Measurements from ENCODE around the gene REV1.
"Not testable (repeated sequence)": the region's sequence is repeated elsewhere in the genome, so short reads cannot be mapped to it uniquely, and the experiment has no call there.

The REV1 gene

DNA sequence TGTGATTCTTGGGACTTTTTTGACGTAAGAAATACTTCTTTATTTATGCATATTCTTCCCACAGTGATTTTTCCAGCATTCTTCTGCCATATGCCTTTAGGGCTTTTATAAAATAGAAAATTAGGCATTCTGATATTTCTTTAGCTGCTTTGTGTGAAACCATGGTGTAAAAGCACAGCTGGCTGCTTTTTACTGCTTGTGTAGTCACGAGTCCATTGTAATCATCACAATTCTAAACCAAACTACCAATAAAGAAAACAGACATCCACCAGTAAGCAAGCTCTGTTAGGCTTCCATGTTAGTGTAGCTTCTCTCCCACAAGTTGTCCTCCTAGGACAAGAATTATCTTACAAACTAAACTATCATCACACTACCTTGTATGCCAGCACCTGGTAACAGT lies 90.0 kb downstream of the REV1 start:
- no peak for DNase-seq

GRCh38 chr2:99399063-99399462 lies 90.8 kb downstream of the REV1 start:
- no peak for DNase-seq

GRCh38 chr2:99398303-99398702 lies 91.5 kb downstream of the REV1 start:
- DNase-seq: no peak

DNA sequence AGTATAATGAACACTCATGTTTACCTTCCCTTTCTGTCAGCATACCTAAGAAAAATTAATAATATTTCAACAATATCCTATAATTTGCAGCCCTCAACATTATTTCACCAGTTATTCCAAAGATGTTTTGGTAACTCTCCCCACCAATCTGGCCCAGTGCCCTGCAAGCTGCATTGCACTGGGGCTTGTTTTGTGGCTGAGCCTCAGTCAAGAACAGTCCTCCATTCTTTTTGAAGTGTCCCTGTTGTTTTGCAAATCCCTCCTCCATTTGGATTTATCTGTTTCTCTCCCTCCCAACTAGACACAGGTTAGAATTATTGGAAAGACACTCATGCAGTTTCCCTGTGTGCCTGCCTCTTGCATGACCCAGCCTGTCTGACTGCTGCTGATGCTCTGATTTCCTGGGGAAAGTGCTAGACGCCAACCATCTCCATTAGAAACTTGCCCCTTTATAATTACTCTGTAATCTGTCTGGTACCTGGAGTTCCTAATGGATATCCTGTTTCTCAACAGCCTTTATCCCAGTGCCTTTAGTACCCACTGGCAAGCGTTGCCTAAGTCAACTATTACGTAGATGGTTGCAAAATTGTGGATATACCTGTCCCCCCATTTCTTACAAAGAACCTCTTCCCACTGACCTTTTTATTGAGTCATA lies 92.4 kb downstream of the REV1 start:
- no peak for DNase-seq

DNA sequence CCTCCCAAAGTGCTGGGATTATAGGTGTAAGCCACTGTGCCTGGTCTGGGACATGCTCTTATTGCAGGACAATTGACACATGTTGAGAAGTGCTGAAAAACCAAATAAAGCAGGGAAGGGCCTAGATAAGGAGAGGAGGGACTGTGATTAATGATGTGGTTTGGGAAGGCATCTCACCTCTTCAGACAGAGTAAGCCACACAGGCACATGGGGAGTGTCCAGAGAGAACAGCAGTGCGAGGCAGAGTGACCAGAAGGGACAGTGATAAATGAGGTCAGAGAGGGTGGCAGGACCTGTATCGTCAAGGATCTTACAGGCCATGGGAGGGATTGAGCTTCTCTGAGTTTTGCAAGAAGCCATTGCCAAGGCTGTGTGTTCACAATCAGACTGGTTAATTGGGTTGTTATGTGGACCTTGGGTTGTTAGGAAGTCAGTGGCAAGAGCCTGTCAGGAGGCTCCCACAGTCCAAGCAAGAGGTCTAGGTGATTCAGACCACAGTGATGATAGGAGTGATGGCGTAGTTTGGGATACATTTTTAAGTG lies 94.2 kb downstream of the REV1 start:
- no peak for DNase-seq

DNA sequence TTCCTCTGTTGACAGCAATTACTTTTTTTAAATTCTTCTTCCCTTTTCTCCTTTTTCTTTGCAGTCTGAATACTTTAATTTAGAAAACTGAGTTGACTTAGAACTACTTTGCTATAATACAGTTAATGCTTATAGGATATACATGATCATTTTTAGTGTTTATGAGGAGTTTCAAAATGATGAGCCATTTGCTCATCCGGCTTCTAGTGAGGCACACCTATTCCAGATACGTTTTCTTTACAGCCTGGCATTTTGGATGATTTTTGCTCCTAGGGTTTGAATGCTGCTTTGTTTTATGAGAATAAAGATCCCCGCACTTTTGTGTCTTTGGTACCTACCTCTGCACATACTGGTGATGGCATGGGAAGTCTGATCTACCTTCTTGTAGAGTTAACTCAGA lies 99.9 kb downstream of the REV1 start:
- no peak for DNase-seq

GRCh38 chr2:99389371-99389770 lies 100.4 kb downstream of the REV1 start:
- DNase-seq: no peak

DNA sequence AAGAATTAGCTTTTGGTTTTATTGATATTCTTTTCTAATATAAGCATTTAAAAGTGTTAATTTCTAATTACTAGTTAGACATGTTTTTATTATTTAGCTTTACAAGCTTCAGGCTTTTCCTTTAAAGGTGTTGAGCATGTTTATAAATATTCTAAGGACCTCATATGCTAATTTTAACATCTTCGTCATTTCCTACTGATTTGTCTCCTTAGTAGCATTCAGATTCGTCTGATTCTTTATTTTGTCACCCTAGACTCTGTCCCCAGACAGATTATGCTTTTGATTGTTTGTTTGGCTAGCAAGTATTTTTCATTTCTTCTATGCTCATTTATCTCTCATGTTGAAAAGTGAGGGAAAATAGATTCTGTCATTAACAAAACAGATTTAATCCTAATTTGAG lies 100.9 kb downstream of the REV1 start:
- DNase-seq: no peak

GRCh38 chr2:99386011-99386410 lies 103.8 kb downstream of the REV1 start:
- no peak for DNase-seq

GRCh38 chr2:99382143-99382542 lies 107.7 kb downstream of the REV1 start:
- no peak for DNase-seq

- DNase-seq: no peak
These were observed 109.3 kb downstream of the REV1 start for GRCh38 chr2:99380376-99381010.

DNA sequence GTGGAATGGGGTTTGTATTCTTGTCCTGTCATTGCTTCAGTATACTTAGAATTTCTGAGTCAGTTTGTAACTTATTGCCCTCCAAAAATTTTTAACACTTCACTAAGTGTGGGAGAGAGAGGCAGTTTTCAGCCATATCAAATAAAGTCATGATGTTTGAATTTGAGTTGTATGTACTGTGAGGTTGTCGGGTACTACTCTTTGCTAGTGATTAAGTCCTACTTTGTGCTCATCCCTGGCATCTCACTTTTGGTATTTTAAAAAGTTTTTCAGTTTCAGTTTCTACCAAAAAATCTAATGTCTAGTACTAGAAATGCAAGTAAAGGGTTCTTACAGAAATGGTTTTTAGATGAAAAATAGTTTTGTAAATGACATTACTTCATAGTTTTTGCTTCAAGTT lies 111.9 kb downstream of the REV1 start:
- no peak for DNase-seq

GRCh38 chr2:99376254-99376864 lies 113.5 kb downstream of the REV1 start:
- DNase-seq: no peak

- no peak for DNase-seq
These were observed 115.1 kb downstream of the REV1 start for GRCh38 chr2:99374747-99375146.

DNA sequence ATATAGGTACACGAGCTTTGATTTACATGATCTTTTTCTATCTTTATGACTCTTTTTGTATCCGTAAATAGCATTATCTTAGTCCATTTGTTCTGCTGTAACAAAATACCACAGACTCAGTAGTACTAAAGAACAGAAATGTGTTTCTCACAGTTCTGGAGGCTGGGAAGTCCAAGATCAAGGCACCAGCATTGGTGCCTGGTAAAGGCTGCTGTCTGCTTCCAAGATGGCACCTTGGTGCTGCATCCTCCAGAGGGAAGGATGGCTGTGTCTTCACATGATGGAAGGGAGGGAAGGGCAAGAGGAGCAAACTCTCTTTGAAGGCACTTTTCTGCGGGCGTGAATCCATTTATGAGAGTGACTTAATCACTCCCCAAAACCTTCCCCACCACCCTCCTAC lies 116.7 kb downstream of the REV1 start:
- DNase-seq: no peak

GRCh38 chr2:99368854-99369253 lies 121.0 kb downstream of the REV1 start:
- not testable (repeated sequence) for DNase-seq

GRCh38 chr2:99365661-99366060 lies 124.2 kb downstream of the REV1 start:
- no peak for DNase-seq

GRCh38 chr2:99356853-99357252 lies 133.0 kb downstream of the REV1 start:
- no peak for DNase-seq

DNA sequence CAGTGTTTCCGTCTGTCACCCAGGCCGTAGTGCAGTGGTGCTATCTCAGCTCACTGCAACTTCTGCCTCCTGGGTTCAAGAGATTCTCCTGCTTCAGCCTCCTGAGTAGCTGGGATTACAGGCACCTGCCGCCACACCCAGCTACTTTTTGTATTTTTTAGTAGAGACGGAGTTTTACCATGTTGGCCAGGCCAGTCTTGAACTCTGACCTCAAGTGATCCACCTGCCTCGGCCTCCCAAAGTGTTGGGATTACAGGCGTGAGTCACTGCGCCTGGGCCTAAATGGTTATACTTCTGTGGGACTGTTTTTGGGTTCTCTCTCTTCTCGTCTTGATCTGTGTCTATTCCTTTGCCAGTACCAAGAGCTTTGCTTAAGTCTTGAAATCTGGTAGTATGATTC lies 135.0 kb downstream of the REV1 start:
- DNase-seq: not testable (repeated sequence)

DNA sequence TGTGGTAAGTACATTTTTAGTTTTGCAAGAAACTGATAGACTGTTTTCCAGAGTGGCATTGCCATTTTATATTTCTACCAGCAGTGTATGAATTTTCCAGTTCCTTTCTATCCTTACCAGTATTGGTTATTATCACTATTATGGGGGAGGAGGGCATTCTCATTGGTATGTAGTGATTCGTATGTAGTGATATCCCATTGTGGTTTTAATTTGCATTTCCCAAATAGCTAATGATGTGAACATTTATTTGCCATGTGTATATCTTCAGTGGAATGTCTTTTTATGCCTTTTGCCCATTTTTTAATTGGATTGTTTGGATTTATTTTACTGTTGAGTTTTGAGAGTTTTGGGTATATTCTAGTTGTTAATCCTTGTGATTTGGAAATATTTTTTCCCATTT lies 135.7 kb downstream of the REV1 start:
- no peak for DNase-seq
